ENCODE data around the gene NHLRC4.

NHLRC4 gene

DNA sequence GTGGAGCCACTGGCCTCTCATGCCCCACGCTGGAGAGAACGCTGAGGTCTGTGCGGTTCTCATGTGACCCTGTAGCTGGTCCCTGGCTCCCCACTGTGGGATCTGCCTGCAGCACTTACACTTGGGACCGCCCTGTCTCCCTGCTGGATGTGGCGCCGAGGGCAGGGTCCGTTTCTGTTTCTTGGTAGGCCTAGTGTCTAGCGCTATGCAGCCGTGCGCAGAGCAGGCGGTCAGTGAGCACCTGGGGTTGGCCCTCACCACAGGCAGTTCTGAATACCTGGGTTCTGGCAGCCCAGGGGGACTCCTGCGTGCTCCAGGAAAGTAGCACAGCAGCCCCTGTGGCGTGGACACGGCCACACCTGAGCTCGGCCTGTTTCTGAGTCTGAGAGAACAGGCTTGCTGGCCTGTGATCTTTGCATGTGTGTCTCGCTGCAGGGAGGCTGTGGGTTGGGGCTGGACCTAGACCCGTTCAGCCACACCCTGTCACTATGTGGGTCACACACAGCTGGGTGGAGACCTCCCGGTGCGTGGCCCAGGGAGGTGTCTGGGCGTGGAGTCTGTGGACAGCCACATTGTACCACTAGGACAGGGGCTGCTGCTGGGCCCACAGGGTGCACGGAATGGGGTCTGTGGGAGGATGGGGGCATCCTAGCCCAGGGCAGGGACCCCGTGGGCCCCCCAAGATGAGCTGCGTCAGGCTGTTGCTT, 36.5 kb upstream of the NHLRC4 start:
- DNase-seq (no peak), ATAC-seq (no peak)

DNA sequence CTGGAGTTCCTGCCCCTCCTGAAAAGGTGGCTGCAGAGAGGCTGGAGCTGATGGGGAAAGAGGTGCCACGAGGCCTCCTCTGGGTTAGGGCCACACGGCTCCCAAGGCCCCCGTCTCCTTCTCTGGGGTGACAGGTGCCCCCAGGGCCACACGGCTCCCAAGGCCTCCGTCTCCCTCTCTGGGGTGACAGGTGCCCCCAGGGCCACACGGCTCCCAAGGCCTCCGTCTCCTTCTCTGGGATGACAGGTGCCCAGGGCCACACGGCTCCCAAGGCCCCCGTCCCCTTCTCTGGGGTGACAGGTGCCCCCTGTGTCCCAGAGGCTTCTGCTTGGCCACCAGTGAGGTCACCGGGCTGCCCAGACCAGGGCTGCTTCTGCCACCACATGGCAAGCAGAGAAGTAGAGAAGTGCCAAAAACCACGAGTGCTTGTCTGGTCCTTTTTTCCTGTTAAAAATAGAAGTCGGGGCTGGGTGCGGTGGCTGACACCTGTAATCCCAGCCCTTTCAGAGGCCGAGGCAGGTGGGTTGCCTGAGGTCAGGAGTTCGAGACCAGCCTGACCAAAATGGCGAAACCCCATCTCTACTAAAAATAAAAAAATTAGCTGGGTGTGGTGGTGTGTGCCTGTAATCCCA, 35.2 kb upstream of the NHLRC4 start:
- DNase-seq: no peak
- no peak for ATAC-seq

DNA sequence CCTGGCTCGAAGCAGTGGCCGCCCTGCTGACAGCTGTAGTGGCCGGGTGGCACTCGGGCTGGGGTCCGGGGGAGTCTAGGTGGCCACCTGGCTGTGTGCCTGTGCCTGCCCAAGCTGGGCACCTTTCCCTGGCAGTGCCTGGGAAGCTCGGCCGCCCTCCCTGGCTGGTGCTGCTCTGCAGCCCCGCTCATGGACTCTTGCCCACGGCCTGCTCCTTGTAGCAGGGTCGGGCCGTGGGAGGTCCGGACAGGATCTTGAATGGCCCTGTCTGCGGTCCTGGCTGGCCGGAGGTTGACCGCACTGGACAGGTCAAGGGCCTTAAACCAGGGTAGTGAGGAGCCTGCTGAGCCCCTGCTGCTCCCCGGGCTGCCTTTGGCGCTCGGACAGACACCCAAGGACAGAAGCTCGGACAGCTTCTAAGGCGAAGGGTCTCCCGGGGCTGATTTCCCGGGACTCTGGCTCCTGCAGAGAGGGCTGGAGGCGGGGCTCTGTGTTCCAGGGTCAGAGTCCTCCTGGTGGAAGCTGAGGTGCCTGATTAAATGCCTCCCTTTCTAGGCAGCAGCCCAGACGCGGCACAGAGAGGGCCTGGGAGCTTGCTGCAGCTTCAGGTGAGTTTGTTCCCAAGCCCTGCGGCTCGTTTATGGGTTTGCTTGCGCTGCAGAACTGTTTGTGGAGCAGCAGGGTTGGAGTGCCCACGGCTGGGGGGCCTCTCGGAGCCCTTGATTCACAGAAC, 33.2 kb upstream of the NHLRC4 start:
- no peak for ATAC-seq
- no peak for DNase-seq

DNA sequence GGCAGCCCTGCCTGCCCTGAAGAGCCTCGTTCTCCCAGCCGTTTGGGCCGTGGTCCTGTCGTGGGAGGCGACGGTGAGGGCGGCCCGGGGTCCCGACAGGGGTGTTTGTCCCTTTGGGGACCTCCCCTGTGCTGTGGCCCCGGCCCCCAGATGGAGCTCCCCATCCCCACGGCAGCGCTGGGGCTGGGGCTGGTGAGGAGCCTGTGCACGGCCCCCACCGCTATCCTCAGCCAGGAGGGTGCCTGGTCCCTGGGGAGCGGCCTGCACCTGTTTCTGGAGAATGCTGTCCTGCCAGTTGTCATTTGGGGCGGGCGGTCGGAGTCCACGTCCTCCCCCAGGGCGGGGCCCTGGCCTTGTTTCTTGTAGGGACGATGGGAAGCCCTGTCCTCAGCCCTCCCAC, 32.7 kb upstream of the NHLRC4 start:
- ATAC-seq: no peak
- DNase-seq: no peak

DNA sequence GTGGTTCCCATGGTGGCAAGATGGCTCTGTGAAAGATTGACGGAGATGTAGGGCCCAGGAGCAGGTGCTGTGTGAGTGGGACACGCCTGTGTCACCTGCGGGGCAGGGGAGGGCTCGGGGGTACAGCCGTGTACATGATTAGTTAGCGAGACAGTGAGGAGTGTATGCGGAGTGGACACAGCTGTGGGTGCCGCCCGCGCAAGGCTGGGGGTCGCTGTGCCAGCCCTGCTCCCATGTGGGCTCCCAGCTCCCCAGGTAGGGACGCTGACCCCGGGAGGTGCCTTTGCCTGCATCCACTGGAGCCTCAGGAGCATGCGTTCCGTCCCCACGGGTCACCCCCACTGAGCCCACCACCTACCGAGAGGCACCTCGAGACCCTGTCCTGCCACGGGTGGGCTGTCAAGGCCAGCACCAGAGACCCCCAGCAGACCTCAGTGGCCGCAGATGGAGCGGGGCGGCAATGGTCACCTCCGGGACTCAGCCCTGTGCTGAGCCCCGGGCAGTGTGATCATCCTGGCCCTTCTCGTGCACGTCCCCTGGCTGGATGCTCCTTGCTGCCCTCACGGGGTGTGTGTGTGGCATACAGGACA, 31.9 kb upstream of the NHLRC4 start:
- DNase-seq: no peak
- ATAC-seq: peak; percentile 12

DNA sequence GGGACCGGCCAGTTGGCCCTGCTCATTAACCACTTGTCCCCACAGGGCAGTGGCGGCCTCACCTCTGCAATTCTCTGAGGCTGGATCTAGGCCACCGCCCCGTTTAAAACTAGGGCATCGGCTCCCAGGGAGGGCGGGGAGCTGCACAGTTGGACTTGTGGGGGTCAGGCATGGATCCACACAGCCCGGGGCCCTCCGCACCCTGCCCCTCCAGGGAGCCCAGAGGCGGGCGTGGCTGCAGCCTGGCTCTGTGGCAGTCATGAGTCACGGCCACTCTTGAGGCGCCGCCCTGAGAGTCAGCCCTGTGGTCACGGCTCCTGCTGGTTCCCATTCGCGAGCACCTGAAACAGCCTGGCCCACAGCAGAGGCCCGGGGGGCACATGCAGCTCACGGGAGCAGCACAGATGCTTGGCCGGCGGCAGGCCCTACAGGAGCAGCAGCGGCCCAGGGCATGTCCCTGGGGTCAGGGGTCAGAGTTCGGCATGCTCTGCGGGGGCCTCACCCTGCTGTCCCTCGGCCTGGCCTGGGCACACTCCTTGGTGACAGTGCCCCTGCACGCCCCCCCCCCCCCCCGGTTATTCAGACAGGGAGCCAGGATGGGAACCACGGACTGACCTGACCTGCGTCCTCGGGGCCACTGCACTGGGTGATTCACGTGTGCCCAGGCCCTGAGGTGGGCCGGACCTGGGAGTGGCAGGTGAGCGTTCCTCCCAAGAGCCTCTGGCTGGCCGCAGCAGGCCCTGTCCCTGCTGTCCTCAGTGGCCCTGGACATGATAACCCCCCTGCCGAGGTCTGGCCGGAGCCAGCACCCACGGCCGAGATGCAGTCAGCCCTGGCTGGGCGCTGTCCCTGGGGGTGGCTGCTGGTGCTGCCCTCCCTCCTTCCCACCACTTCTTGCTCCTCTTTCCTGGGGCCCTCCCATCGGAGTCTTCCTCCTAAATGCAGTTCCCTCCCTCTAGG, 31.1 kb upstream of the NHLRC4 start:
- ATAC-seq (peak; percentile 56), DNase-seq (no peak)

DNA sequence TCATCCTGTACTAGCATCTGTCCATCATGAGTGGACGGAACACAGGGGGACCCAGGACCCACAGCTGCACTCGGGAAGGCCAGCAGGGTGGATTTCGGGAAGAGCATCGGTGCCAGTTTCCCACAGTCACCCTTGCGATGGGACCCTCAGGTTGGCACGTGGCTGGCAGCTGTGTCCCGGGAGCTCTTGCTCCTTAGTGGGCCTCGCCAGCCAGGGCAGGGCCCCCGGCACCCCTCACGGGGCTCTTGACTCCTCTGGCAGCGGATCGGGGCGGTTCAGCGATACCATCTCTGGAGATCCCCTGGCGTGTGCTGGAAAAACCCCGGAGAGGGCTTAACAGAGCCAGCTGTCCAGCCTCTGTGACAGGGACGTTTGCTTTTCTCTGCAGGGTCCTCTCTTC, 30.1 kb upstream of the NHLRC4 start:
- DNase-seq (no peak), ATAC-seq (no peak)

DNA sequence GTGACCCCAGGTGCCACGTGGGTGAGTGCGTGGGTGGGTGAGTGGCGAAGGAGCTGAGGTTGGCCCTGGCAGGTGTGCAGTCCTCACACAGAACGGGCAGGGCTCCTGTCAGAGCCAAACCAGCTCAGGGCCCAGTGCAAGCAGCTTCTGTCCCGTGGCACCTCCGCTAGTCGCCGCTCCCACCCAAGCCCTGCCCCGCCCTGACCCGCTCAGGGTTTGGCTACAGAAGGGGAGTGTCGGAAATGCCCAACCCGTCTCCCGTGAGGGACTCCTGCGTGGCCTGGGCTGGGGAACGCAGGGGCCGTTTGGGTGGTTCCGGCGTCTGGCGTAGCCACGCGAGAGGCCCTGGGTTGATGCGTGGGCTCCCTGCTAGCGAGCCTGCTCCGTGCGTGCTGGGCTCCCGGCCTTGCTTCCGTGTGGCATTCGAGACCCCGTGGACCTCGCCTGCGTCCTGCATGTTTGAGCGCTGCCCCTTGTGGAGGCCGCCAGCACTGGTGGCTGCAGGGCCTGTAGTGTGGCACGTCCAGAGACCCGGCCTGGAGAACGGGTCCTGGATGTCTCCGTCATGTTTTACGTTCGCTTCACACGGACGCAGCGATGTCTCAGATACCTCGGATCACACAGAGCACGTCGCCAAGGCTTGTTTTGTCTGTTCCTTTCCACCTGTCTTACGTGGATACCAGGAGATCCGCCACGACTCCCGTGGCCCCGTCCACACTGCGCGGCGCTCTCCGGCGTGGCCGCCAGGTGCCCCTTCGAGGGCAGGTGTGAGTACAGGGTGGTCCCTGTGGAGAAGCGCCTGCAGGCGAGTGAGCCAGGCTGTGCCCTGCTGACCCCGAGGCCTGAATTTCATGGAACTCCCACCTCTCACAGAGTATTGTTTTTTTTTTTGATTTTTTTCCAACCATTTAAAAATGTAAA, 29.1 kb upstream of the NHLRC4 start:
- ATAC-seq (no peak), DNase-seq (no peak)

DNA sequence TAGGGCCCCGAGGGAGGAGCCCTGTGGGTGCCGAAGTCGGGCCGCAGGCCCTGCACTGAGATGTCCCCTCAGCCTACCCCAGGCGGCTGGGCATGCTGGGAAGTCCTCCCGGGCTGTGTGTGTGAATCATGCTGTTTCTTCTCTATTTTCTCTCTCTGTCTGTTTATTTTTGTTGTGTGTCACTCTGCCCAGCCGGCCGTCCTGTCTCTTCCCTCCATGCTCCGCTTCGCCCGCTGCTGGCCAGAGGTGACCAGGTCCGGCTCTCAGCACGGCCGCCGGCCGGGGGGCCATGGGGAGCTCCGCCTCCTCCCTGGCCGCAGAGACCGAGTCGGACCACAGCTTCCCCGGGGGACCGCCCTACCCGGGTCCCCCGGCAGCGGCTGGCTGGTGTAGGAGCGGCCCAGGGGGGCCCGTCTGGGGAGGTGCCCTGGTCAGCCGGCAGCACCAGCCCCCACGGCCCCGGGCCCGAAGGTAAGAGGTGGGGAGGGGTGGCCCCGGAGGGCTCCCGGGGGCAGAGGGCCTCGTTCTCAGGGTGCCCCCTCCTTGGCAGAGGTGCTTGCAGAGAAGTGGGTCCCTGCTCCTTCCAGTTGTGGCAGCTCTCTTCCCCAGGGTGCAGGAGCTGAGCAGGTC, 26.8 kb upstream of the NHLRC4 start:
- ATAC-seq: no peak
- DNase-seq: no peak

DNA sequence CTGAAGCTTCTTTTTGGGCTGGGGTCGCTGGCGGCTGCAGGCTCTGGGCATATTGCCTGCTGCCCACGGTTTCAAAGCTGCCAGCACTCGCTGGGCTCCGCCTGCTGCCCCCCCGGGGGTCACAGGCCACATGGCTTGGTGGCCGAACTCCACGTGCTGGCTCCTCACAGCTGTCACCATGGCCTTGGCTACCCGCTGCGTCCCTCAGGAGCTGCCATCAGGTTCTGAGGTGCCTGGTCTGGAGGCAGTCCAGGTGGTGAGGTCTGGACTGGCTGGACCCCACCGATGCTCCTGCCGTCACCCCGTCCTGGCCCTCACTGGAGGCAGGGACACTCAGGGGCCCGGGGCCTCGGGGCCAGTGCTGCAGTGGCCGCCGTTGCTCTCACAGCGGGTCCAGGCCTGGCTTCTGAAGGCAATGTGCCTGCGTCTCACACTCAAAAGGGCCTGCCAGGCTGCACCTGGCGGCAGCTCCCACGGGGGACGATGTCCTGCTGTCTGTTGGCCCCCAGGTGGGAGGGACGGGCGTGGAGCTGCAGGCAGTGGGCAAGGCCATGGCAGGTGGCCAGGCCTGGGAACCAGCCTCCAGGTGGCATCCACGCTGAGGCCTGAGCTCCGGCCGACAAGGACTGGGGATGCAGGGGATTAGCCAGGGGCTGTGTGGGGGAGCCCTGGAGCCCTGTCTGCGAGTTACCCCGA, 26.0 kb upstream of the NHLRC4 start:
- no peak for DNase-seq

DNA sequence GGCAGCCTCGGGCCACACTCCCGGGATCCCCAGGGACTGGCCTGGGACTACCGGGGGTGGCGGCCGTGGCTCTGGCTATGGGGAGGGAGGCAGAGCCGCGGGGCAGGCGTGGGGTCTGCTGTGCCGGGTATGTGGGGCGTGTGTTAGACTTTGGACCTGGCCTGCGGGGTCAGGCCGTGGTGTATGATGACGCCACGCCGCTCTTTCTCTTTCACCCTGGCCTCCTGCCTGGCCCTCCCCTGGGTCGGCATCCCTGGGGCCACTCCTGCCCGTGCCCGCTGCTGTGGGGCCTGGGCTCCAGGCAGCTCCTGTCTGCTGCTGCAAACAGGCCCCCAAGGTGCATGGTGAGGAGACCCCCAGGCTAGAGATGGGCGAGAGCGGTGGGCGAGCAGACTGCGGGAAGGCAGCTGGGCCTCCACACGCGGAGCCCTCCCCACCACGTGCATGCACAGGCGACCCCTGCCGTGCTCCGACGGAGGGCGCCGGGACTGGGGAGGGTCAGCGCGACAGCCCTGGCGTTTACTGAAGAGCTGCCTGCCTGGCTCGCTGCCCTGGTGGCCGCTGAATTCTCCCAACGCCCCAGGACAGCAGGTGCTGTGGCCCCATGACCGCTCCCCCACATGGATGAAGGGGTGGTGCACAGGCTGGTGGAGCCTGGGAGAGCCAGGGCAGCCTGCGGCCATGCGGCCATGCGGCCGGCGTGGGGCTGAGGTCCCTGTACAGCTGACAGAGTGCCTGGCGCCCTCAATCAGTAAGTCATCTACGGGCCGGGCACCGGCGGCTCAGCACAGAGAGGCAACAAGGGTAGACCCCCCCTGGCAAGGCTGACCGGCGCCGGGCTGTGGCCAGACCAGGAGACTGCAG, 23.3 kb upstream of the NHLRC4 start:
- ATAC-seq: no peak
- no peak for DNase-seq

More for the DNA sequence above, 26.0 kb upstream of the NHLRC4 start:
- no peak for ATAC-seq

DNA sequence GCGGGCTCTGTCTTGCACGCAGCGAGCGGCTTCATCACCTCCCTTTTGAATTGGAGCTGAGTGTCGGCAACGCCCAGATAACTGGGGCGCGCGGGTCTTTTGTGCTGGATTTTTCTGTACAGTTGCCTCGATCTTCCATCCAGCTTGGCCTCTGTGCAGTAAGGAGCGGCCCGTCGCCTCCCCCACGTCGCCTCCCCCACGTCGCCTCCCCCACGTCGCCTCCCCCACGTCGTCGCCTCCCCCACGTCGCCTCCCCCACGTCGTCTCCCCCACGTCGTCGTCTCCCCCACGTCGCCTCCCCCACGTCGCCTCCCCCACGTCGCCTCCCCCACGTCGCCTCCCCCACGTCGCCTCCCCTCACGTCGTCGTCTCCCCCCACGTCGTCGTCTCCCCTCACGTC, 22.3 kb upstream of the NHLRC4 start:
- DNase-seq (no peak), ATAC-seq (no peak)

DNA sequence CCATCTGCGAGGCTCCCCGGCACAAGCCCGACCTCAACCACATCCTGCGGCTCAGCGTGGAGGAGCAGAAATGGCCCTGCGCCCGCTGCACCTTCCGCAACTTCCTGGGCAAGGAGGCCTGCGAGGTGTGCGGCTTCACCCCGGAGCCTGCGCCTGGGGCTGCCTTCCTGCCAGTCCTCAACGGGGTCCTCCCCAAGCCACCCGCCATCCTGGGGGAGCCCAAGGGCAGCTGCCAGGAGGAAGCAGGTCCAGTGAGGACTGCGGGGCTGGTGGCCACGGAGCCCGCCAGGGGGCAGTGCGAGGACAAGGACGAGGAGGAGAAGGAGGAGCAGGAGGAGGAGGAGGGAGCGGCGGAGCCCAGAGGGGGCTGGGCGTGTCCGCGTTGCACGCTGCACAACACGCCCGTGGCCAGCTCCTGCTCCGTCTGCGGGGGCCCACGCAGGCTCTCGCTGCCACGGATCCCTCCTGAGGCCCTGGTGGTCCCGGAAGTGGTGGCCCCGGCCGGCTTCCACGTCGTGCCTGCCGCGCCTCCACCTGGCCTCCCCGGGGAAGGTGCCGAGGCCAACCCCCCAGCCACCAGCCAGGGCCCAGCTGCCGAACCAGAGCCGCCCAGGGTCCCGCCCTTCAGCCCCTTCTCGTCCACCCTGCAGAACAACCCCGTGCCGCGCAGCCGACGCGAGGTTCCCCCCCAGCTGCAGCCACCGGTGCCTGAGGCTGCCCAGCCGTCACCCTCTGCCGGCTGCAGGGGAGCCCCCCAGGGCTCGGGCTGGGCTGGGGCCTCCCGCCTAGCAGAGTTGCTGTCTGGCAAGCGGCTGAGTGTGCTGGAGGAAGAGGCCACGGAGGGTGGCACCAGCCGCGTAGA, 19.7 kb upstream of the NHLRC4 start:
- DNase-seq: peak; percentile 52
- ATAC-seq: peak; percentile 31

DNA sequence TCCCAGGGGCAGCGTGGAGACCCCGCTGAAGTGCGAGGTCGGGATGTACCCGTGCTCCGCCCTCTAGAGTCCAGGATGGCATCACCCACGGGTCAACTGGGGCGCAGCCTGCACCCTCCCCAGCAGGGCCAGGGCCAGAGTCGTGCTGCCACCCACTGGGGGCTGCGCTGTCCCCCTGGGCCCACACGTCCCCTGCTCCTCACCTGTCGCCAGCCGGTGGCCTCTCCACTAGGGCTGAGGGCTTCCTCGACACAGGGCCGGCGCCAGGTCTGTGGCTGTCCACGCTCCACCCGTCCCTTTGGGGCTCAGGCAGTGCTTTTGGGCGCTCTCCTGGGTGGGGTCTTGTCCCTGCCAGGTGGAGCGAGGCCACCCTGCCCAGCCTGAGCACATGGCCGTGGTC, 18.2 kb upstream of the NHLRC4 start:
- ATAC-seq: no peak

DNA sequence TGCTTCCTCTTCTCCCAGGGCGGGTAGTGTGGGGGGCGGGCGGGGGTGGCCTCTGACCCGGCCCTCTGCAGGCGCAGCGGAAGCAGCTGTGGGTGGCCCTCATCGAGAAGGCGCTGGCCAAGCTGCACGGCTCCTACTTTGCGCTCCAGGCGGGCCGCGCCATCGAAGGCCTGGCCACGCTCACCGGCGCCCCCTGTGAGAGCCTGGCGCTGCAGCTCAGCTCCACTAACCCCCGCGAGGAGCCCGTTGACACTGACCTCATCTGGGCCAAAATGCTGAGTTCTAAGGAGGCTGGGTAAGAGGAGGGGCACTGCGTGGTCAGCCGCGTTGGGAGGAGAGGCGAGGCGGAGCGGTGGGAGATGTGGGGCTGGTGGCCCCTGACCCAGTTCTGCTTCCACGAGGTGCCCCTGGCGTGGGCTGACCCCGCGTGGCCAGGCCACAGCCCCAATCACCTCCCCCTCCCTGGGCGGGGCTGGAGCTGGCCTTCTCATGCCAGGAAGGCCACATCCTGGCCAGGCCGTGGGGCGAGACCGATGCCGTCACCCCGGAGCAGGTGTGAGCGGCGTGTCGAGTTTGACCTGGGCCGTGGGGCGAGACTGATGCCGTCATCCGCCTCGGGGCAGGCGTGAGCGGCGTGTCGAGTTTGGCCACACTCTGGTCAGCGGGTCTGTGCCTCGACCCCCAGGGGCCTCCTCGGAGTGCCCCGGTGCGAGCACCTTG, 17.1 kb upstream of the NHLRC4 start:
- ATAC-seq (no peak), DNase-seq (no peak)

More for the DNA sequence above, 18.2 kb upstream of the NHLRC4 start:
- no peak for DNase-seq

DNA sequence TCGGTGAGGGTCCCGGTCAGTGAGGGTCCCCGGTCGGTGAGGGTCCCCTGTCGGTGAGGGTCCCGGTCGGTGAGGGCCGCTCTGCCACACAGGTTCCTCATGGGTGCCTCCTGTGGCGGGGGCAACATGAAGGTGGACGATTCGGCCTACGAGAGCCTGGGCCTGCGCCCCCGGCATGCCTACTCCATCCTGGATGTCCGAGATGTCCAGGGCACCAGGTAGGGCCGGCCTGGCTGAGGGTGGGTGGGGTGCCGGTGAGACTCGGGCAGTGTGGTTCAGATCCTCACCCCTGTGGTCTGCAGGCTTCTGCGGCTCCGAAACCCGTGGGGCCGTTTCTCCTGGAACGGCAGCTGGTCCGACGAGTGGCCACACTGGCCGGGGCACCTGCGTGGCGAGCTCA, 15.6 kb upstream of the NHLRC4 start:
- no peak for DNase-seq
- no peak for ATAC-seq

DNA sequence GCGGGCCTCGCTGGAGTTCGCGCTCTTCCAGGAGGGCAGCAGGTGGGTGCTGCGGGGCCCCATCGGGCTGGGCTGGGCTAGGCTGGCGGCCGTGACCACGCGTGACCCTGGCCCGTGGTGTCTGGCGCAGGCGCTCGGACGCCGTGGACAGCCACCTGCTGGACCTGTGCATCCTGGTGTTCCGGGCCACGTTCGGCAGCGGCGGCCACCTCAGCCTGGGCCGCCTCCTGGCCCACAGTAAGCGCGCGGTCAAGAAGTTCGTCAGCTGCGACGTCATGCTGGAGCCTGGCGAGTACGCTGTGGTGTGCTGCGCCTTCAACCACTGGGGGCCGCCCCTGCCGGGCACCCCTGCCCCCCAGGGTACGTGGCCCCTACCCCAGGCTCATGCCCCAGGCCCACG, 14.6 kb upstream of the NHLRC4 start:
- ATAC-seq (no peak), DNase-seq (no peak)
